Measurements from ENCODE around the gene RTN1. TPM values are rescaled to one million over a fixed set of nuclear protein-coding genes. Genes with fewer than 3 reads are reported as not detected.

The RTN1 gene
- total RNA-seq, 2 donors from 2014 or later: 0.84 to 4.7 TPM

DNA sequence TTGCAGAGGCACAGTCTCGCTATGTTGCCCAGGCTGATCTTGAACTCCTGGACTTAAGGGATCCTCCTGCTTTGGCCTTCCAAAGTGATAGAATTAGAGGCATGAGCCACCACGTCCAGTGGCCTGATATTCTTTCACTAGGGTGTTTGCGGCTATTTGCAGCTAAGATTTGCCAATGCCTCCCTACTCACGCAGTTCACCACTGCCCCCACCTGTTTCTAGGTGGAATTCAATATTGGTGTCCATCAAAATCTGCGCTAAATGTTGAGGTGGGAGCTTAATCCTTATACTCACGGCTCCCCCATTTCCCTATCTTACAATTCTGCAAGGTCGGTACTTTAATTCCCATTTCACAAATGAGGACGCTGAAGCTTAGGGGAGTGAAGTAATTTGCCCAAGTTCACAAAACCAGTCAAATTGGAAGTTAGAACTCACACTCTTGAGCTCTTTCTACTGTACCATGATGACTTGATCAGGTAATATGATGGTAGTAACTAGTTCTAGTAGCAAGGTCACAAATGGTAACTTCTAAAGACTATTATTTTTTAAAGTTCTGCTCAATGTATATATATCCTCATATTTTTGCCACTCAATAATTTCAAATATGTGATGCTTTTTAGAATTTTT, 27.3 kb upstream of the RTN1 start:
- Histone ChIP-seq H3K9ac (ENCODE audit: low read depth in 2 of 2, low read length in 2 of 2) (no peak overlapping the region), H3K27me3 (no peaks in the 10 kb centered on the region), H3K36me3 (no peaks in the 10 kb centered on the region), H3K4me3 (no peak overlapping the region), H3K4me1 (no peaks in the 10 kb centered on the region), H3K27ac (no peak overlapping the region), H3K9me3 (no peaks in the 10 kb centered on the region)
- TF ChIP-seq, protein P1, sequence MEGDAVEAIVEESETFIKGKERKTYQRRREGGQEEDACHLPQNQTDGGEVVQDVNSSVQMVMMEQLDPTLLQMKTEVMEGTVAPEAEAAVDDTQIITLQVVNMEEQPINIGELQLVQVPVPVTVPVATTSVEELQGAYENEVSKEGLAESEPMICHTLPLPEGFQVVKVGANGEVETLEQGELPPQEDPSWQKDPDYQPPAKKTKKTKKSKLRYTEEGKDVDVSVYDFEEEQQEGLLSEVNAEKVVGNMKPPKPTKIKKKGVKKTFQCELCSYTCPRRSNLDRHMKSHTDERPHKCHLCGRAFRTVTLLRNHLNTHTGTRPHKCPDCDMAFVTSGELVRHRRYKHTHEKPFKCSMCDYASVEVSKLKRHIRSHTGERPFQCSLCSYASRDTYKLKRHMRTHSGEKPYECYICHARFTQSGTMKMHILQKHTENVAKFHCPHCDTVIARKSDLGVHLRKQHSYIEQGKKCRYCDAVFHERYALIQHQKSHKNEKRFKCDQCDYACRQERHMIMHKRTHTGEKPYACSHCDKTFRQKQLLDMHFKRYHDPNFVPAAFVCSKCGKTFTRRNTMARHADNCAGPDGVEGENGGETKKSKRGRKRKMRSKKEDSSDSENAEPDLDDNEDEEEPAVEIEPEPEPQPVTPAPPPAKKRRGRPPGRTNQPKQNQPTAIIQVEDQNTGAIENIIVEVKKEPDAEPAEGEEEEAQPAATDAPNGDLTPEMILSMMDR (IDR thresholded peaks at IDR 0.05): peak; percentile 17
- DNase-seq: peak; percentile 26
- intact Hi-C loops (cut with DNase I): loop anchor here (5.0 kb wide), 1 partner anchor 266 kb away; no protein-coding TSS in a partner anchor

GRCh38 chr14:59895721-59896120, 25.1 kb upstream of the RTN1 start:
- DNase-seq: no peak
- Histone ChIP-seq H3K4me1 (no peaks in the 10 kb centered on the region), H3K9me3 (no peaks in the 10 kb centered on the region), H3K36me3 (no peaks in the 10 kb centered on the region), H3K4me3 (no peak overlapping the region), H3K9ac (ENCODE audit: low read depth in 2 of 2, low read length in 2 of 2) (no peak overlapping the region), H3K27me3 (no peaks in the 10 kb centered on the region), H3K27ac (no peak overlapping the region)
- intact Hi-C loops (cut with DNase I): loop anchor here (5.0 kb wide), 1 partner anchor 263 kb away; no protein-coding TSS in a partner anchor
- TF ChIP-seq, protein P1 (IDR thresholded peaks at IDR 0.05): no peak

GRCh38 chr14:59890676-59891075, 20.1 kb upstream of the RTN1 start:
- H3K4me3 ChIP-seq: no peak overlapping the region
- intact Hi-C loops (cut with DNase I): no loop called here
- H3K27me3 ChIP-seq: no peaks in the 10 kb centered on the region
- H3K27ac ChIP-seq: no peak overlapping the region
- no peaks in the 10 kb centered on the region for H3K9me3 ChIP-seq
- no peak for DNase-seq
- H3K4me1 ChIP-seq: no peaks in the 10 kb centered on the region
- no peak overlapping the region for H3K9ac ChIP-seq (ENCODE audit: low read depth in 2 of 2, low read length in 2 of 2)
- no peaks in the 10 kb centered on the region for H3K36me3 ChIP-seq
- TF ChIP-seq, protein P1 (IDR thresholded peaks at IDR 0.05): no peak

DNA sequence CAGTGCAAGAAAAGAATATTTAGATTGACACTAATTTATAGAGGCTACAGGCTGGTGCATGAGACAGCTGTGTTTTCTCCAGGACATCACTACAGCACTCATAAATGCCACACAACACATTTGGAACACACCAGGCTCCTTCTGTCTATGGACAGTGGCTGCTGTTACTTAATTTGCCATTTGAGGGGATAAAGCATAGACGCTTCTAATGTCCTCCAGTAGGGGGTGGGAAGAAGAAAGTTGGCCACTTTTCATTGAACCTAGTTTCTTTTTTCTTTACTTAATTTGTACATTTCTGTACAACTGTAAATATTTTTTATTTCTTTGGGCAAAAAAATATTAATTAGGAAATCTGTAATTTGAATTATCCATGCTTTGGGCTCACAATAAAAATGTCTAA, 12.4 kb upstream of the RTN1 start:
- intact Hi-C loops (cut with DNase I): no loop called here
- Histone ChIP-seq H3K4me1 (no peaks in the 10 kb centered on the region), H3K36me3 (no peaks in the 10 kb centered on the region), H3K9me3 (no peaks in the 10 kb centered on the region), H3K4me3 (no peak overlapping the region), H3K9ac (ENCODE audit: low read depth in 2 of 2, low read length in 2 of 2) (no peak overlapping the region), H3K27me3 (no peaks in the 10 kb centered on the region), H3K27ac (no peak overlapping the region)
- TF ChIP-seq, protein P1 (IDR thresholded peaks at IDR 0.05): peak; percentile 13
- no peak for DNase-seq

DNA sequence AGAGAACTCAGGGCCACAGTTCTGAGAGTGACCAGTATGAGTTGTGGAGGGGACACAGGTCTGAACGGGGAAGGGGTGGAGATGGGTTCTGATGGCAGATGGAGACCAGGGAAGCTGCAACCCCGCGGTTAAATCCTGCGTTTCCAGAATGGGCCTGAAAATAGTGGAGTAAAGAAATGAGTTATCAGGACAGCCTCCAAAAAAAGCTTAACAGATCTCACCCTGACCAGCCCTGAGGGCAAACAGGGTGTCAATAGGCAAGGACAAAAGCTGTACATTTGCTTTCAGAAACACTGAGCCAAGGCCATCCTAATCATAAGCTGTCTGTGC, 555 bp upstream of the RTN1 start:
- Histone ChIP-seq H3K4me3 (peak overlapping the region; percentile 52), H3K9ac (ENCODE audit: low read depth in 2 of 2, low read length in 2 of 2) (no peak overlapping the region), H3K27me3 (peaks cover 35% of the 10 kb centered on the region), H3K4me1 (no peaks in the 10 kb centered on the region), H3K27ac (no peak overlapping the region), H3K36me3 (no peaks in the 10 kb centered on the region), H3K9me3 (no peaks in the 10 kb centered on the region)
- no peak for DNase-seq
- TF ChIP-seq, protein P1 (IDR thresholded peaks at IDR 0.05): no peak
- intact Hi-C loops (cut with DNase I): no loop called here
